AG04450 (cell line): ENCODE data around the gene SOS2. TPM values are rescaled to one million over a fixed set of nuclear protein-coding genes. Genes with fewer than 3 reads are reported as not detected.

Experiments
- CTCF ChIA-PET: fragments of 300-600, 350-600 bp; formaldehyde crosslinking; extraction: SDS; loops from one replicate; lab custom pipeline; 2022; ENCODE audit warnings: antibody characterized with exemption, inconsistent platforms; lab: Charles Lee
- POLR2A ChIA-PET: fragments of 350-600 bp; formaldehyde crosslinking; extraction: SDS; loops from one replicate; lab custom pipeline; 2021; ENCODE audit warnings: antibody characterized with exemption, inconsistent platforms; lab: Yijun Ruan, JAX
- DNase-seq: peaks from one replicate; pipeline ENCODE4 v3.0.0-alpha.2; 2011; ENCODE audit warnings: low read depth, low spot score
- H3K27ac ChIP-seq: one replicate; pipeline ENCODE4 v1.5.1; 2012; ENCODE audit warnings: low read depth, low read length, control low read depth
- H3K27me3 ChIP-seq: one replicate; pipeline ENCODE4 v1.6.0; 2012; ENCODE audit warnings: low read length; ENCODE audit not compliant: control insufficient read depth, insufficient read depth
- H3K4me3 ChIP-seq: 2 replicates; pipeline ENCODE4 v1.5.1; 2011; ENCODE audit warnings: mild to moderate bottlenecking, low read depth, low read length, control low read depth
- H3K9me3 ChIP-seq: 2 replicates; pipeline ENCODE4 v1.5.1; 2012; ENCODE audit warnings: low read length; ENCODE audit not compliant: control insufficient read depth, insufficient read depth
- polyA plus RNA-seq: library from polyadenylated mRNA; depleted of rRNA; stranded (reverse); fragments of >200 nt; gene quantifications from 2 replicates; pipeline ENCODE4 v1.2.3, GENCODE V29; 2011
- TF ChIP-seq, protein P1 (sequence below): IDR thresholded peaks from 2 replicates; pipeline ENCODE4 v1.5.1; 2011; ENCODE audit warnings: low read depth, low read length, control low read depth, inconsistent platforms

The SOS2 gene
- polyA plus RNA-seq, 1 experiment = 17.8 TPM

DNA sequence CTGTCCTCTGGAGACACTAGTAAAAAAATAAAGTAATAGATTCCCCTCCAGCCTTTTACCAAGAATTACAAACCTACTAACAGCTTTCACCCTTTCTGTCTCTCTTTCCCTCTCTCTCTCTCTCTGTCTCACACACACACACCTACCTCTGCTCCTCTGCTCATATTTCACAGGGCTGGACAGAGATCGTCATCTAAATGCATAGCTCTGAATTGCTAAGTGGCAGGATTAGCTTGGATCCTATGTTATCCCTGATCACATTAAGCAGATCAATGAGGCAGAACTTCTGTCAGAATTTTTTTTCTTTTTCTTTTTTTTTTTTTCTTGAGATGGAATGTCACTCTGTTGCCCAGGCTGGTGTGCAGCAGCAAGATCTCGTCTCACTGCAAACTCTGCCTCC is 137.9 kb downstream of the SOS2 start:
- H3K4me3 ChIP-seq = no peak overlapping the region
- H3K9me3 ChIP-seq = no peaks in the 10 kb centered on the region
- H3K27ac ChIP-seq = no peak overlapping the region
- TF ChIP-seq, protein P1, sequence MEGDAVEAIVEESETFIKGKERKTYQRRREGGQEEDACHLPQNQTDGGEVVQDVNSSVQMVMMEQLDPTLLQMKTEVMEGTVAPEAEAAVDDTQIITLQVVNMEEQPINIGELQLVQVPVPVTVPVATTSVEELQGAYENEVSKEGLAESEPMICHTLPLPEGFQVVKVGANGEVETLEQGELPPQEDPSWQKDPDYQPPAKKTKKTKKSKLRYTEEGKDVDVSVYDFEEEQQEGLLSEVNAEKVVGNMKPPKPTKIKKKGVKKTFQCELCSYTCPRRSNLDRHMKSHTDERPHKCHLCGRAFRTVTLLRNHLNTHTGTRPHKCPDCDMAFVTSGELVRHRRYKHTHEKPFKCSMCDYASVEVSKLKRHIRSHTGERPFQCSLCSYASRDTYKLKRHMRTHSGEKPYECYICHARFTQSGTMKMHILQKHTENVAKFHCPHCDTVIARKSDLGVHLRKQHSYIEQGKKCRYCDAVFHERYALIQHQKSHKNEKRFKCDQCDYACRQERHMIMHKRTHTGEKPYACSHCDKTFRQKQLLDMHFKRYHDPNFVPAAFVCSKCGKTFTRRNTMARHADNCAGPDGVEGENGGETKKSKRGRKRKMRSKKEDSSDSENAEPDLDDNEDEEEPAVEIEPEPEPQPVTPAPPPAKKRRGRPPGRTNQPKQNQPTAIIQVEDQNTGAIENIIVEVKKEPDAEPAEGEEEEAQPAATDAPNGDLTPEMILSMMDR = no peak
- H3K27me3 ChIP-seq = no peaks in the 10 kb centered on the region
- POLR2A ChIA-PET = interaction anchor here (0.7 to 0.9 kb wide), 2 partner anchors 37 to 200 kb away, joined by 3 read pairs; partner anchors contain the start of gene ARF6
- CTCF ChIA-PET = interaction anchor here (0.6 to 3.6 kb wide), 3 partner anchors 228 to 252 kb away, joined by 3 to 15 read pairs (median 4); no protein-coding TSS in a partner anchor
- DNase-seq = no peak

DNA sequence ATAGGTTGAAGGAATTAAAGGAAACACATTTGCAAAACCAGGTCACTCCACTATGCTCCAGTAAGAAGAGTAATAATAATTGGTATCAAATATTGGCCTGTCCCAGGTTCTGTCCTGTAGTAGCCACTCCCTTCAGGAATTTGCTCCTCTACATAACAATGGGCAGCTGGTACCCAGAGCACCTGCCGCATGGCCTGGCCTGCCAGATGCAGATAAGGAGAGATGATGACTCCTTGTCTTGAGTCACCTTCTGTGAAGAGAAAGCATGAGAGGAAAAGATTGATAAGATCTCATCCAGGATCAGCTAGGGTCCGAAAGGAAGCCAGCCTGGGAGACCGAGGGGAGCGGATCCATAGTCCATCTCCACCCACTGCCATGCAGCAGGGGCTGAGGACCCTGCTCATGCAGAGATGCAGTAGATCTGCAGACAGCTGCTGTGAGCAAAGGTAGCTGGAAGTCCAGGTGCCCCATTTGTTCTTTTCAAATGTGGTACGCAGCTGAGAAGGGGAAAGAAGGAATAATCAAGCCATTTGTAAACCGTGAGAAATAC is 139.3 kb downstream of the SOS2 start:
- Histone ChIP-seq H3K9me3 (no peaks in the 10 kb centered on the region), H3K27ac (no peak overlapping the region), H3K4me3 (no peak overlapping the region), H3K27me3 (no peaks in the 10 kb centered on the region)
- TF ChIP-seq, protein P1 = no peak
- ChIA-PET CTCF (interaction anchor here (0.8 to 3.6 kb wide), 2 partner anchors 230 to 238 kb away, joined by 3 to 15 read pairs; no protein-coding TSS in a partner anchor), POLR2A (interaction anchor here (1.6 kb wide), 1 partner anchor 229 kb away, joined by 3 read pairs; no protein-coding TSS in a partner anchor)
- no peak for DNase-seq

DNA sequence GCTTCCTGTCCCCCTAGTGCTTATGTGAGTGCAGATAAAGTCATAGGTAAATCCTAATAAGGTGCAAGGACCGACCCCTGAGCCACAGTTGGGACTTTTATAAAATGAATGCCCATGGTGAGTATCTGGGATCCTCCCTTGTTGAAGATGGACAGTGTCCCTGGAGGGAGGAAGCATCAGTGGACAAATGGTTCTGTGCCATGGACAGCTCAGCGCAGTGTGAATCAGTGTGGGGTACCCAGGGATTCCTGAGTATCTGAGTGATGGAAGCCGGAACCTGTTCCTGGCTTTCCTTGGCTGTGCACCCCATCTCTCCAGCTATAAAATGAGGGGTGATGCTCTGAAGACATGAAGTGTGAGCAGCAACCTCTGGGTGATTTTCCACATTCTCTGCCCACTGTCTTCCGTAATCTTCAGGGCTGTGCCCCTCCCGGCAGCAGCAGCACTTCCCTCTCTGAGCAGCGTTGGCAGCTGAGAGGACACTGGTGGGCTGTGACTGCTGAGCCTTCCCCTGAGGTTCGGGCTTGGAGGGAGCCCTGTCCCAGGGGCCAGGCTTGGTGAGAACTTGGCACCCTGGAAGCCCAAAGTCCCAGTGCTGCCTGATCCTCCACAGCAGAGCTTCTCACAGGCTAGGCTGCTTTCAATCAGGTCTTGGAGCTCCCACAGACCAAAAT is 140.0 kb downstream of the SOS2 start:
- POLR2A ChIA-PET = interaction anchor here (1.6 kb wide), 1 partner anchor 229 kb away, joined by 3 read pairs; no protein-coding TSS in a partner anchor

DNA sequence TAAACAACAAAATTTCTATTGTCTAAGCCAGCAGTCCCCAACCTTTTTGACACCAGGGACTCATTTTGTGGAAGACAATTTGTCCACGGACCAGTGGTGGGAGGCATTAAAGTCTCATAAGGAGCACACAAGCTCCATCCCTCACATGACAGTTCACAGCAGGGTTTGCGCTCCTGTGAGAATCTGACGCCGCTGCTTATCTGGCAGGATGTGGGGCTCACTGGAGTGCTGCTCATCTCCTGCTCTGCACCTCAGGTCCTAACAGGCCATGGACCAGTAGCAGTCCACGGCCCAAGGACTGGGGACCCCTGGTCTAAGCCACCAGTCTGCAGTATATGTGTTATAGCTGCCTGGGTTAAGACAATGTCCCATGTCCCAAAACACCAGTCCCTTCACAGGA is 142.2 kb downstream of the SOS2 start:
- no peak for DNase-seq
- CTCF ChIA-PET = interaction anchor here (0.5 to 5.8 kb wide), 2 partner anchors 227 to 258 kb away, joined by 4 to 28 read pairs; no protein-coding TSS in a partner anchor
- no peaks in the 10 kb centered on the region for H3K9me3 ChIP-seq
- H3K4me3 ChIP-seq = no peak overlapping the region
- POLR2A ChIA-PET = interaction anchor here (0.5 kb wide), 1 partner anchor 185 kb away, joined by 3 read pairs; no protein-coding TSS in a partner anchor
- TF ChIP-seq, protein P1 = no peak
- H3K27me3 ChIP-seq = no peaks in the 10 kb centered on the region
- H3K27ac ChIP-seq = no peak overlapping the region

More for the DNA sequence above, 140.0 kb downstream of the SOS2 start:
- CTCF ChIA-PET = interaction anchor here (3.6 to 5.8 kb wide), 2 partner anchors 229 kb away, joined by 15 to 28 read pairs; no protein-coding TSS in a partner anchor
- TF ChIP-seq, protein P1 = no peak
- H3K4me3 ChIP-seq = no peak overlapping the region
- no peaks in the 10 kb centered on the region for H3K27me3 ChIP-seq
- no peak overlapping the region for H3K27ac ChIP-seq
- DNase-seq = no peak
- no peaks in the 10 kb centered on the region for H3K9me3 ChIP-seq
